ENCODE results near the gene SLC6A9.

SLC6A9 gene

DNA sequence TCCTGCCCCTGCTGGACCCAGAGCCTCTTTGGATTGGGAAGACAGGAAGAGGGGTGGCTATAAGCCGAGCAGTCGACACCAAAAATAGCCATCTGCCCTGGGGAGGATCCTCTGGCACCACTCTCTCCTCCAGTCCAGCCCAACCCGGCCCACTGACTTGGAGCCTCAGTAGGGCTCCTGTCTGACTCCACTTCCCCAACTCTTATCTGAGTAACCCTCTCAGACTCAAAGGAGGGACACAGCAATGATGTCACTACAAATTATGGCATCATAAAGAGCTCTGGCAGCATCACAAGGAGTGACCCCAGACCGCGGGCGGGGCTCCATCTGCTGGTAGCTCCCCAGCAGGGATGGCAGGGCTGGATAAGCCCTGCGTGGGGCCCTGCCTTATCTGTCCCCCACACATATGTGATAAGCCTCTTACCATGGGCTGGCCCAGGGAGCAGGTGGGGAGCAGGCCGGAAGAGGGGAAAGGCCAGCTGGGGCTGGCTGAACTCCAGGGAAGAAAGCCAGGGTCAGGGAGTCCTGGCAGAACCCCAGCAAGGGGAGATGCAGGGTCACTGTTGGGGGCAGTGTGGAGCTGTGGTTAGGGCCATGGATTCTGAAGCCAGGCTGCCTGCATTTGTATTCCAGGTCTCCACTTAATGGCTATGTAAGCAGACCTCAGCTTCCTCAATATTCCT is 4.6 kb upstream of the SLC6A9 start:
- DNase-seq (ENCODE audit: low read depth), result peak; percentile 38
- H3K4me3 ChIP-seq (ENCODE audit: low read depth, low read length), result no peak overlapping the region
- TF ChIP-seq, protein P1, sequence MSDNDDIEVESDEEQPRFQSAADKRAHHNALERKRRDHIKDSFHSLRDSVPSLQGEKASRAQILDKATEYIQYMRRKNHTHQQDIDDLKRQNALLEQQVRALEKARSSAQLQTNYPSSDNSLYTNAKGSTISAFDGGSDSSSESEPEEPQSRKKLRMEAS (IDR thresholded peaks at IDR 0.05; ENCODE audit: low read depth, low read length), result no peak
- no peak for TF ChIP-seq POLR2A (IDR thresholded peaks at IDR 0.05; ENCODE audit: extremely low read depth, insufficient read length)
- no peak for TF ChIP-seq MYC (IDR thresholded peaks at IDR 0.05; ENCODE audit: low read depth, low read length)
- TF ChIP-seq, protein P2, sequence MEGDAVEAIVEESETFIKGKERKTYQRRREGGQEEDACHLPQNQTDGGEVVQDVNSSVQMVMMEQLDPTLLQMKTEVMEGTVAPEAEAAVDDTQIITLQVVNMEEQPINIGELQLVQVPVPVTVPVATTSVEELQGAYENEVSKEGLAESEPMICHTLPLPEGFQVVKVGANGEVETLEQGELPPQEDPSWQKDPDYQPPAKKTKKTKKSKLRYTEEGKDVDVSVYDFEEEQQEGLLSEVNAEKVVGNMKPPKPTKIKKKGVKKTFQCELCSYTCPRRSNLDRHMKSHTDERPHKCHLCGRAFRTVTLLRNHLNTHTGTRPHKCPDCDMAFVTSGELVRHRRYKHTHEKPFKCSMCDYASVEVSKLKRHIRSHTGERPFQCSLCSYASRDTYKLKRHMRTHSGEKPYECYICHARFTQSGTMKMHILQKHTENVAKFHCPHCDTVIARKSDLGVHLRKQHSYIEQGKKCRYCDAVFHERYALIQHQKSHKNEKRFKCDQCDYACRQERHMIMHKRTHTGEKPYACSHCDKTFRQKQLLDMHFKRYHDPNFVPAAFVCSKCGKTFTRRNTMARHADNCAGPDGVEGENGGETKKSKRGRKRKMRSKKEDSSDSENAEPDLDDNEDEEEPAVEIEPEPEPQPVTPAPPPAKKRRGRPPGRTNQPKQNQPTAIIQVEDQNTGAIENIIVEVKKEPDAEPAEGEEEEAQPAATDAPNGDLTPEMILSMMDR (IDR thresholded peaks at IDR 0.05; ENCODE audit: low read depth, low read length), result peak; percentile 25

DNA sequence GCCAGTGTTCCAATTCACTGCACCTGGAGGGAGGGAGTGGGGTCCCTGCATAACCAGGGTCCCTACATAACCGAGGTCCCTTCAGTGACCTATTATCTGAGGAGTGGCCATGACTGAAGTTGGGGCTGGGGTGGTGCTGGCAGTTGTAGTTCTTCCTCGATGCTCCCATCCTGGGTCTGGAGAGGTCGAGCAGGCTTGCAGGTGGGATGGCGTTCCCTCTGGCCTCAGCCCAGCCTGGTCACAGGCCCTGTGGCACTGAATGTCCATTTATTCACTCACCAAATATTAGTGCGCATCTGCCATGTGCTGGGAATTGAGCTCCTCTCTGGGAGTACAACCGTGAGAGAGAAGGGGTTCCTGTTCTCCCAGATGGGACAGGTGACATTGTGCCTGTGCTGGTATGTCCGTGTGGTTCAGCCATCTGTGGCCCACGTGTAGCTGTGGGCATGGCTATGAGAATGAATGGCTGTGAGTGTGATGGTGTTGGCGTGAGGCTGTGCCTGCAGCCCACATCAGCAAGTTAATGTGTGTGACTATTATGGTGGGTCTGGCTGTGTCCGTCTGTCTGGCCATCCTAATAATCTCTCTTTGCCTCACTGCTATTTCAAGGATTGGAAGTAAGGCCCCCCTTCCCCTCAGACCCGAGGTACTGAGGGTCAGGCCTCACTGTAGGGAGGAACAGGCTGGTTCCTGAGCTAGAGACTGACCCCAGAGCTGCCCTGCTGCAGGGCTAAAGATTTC is 3.9 kb upstream of the SLC6A9 start:
- DNase-seq (ENCODE audit: low read depth), result no peak
- no peak overlapping the region for H3K4me3 ChIP-seq (ENCODE audit: low read depth, low read length)
- no peak for TF ChIP-seq POLR2A (IDR thresholded peaks at IDR 0.05; ENCODE audit: extremely low read depth, insufficient read length)
- no peak for TF ChIP-seq MYC (IDR thresholded peaks at IDR 0.05; ENCODE audit: low read depth, low read length)
- TF ChIP-seq, protein P2 (IDR thresholded peaks at IDR 0.05; ENCODE audit: low read depth, low read length), result no peak
- TF ChIP-seq, protein P1 (IDR thresholded peaks at IDR 0.05; ENCODE audit: low read depth, low read length), result no peak

DNA sequence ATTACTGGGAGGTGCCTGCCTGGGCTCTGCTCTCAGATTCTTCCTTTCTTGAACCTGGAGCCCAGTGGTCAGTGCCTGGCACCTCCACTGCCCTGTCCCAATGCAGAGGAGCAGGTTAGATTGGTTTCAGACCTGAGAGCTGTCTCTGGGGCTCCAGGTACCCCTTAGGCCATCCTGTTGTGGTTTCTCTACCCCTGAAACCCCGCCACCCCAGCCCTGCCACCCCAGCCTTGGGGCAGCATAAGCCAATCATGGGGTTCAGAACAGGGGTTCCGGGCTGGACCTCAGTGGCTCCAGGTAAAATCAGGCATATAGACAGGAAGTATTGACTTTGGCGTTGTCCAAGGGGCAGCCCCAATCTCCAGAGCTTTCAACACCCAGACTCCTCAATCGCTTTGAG is 3.2 kb upstream of the SLC6A9 start:
- DNase-seq (ENCODE audit: low read depth), result no peak
- TF ChIP-seq, protein P1 (IDR thresholded peaks at IDR 0.05; ENCODE audit: low read depth, low read length), result no peak
- no peak for TF ChIP-seq MYC (IDR thresholded peaks at IDR 0.05; ENCODE audit: low read depth, low read length)
- TF ChIP-seq POLR2A (IDR thresholded peaks at IDR 0.05; ENCODE audit: extremely low read depth, insufficient read length), result no peak
- TF ChIP-seq, protein P2 (IDR thresholded peaks at IDR 0.05; ENCODE audit: low read depth, low read length), result no peak

DNA sequence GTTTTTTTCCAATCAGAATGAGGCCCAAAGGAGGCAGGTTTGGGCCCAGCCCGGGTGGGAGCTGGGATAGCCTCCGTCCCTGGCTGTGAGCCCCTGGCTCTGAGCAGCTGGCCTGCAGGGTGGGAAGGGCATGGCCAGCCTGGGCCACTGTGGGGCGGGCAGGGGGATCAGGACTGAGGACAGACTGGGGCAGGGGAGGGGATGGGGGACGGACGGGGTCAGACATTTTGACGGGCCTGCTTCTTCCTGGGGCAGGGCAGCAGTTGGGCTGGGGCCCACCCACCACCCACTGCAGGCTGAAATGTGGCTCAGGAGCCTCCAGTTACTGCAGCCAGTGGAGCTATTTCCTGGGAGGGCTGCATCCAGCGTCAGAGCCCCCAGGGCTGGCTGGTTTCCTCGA is 2.5 kb upstream of the SLC6A9 start:
- no peak overlapping the region for H3K4me3 ChIP-seq (ENCODE audit: low read depth, low read length)
- TF ChIP-seq, protein P2 (IDR thresholded peaks at IDR 0.05; ENCODE audit: low read depth, low read length), result no peak
- no peak for TF ChIP-seq POLR2A (IDR thresholded peaks at IDR 0.05; ENCODE audit: extremely low read depth, insufficient read length)
- no peak for TF ChIP-seq MYC (IDR thresholded peaks at IDR 0.05; ENCODE audit: low read depth, low read length)
- TF ChIP-seq, protein P1 (IDR thresholded peaks at IDR 0.05; ENCODE audit: low read depth, low read length), result no peak
- no peak for DNase-seq (ENCODE audit: low read depth)

More for the DNA sequence above, 3.2 kb upstream of the SLC6A9 start:
- no peak overlapping the region for H3K4me3 ChIP-seq (ENCODE audit: low read depth, low read length)

DNA sequence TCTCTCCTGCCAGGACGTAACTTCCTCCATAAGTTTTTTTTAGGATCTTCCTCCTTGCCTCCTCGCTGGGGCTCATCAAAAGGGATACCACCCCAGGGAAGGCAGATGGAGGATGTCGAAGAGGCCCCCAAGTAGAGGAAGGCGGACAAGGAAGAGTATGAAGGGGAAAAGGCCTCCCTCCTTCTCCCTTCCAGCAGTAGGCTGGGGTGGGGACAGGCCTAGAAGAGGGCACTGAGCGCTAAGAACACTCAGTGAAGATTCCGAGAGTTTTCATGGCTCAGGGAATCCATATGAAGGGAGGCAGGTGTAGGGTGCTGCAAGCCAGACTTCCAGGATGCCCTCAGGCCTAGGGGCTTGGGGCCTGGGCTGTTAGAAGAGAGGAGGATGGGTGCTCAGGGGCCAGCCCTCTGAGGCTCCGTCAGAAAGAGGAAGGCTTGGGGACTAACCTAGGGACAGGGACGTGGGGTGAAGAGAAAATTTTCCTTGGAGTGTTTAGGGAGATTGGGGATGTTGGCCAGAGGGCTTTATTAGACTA is 1.8 kb upstream of the SLC6A9 start:
- H3K4me3 ChIP-seq (ENCODE audit: low read depth, low read length), result no peak overlapping the region
- DNase-seq (ENCODE audit: low read depth), result no peak
- TF ChIP-seq, protein P1 (IDR thresholded peaks at IDR 0.05; ENCODE audit: low read depth, low read length), result no peak
- TF ChIP-seq MYC (IDR thresholded peaks at IDR 0.05; ENCODE audit: low read depth, low read length), result no peak
- TF ChIP-seq POLR2A (IDR thresholded peaks at IDR 0.05; ENCODE audit: extremely low read depth, insufficient read length), result no peak
- TF ChIP-seq, protein P2 (IDR thresholded peaks at IDR 0.05; ENCODE audit: low read depth, low read length), result no peak

Data from NB4 (cell line).